H9 (cell line): ENCODE measurements around the gene SPEG. TPM values are rescaled to one million over a fixed set of nuclear protein-coding genes. Genes with fewer than 3 reads are reported as not detected.

Experiments used
- DNase-seq: peaks from one replicate; pipeline ENCODE4 v3.0.0-alpha.2; 2017
- H2AFZ ChIP-seq: one replicate; pipeline ENCODE4 v1.6.1; 2013; ENCODE audit warnings: mild to moderate bottlenecking, low read length, control low read depth, moderate library complexity
- H2AK5ac ChIP-seq: 2 replicates; pipeline ENCODE4 v1.6.1; 2013; ENCODE audit warnings: low read length, control low read depth, mixed read lengths; ENCODE audit not compliant: insufficient read length
- H2BK120ac ChIP-seq: one replicate; pipeline ENCODE4 v1.6.1; 2013; ENCODE audit warnings: low read depth, mild to moderate bottlenecking, low read length, control low read depth, inconsistent platforms; ENCODE audit not compliant: poor library complexity, severe bottlenecking
- H2BK12ac ChIP-seq: 2 replicates; pipeline ENCODE4 v1.6.1; 2013; ENCODE audit warnings: low read length, control low read depth, mixed read lengths, low read depth; ENCODE audit not compliant: insufficient read length
- H2BK15ac ChIP-seq: 2 replicates; pipeline ENCODE4 v1.6.1; 2013; ENCODE audit warnings: low read depth, low read length, control low read depth
- H2BK20ac ChIP-seq: one replicate; pipeline ENCODE4 v1.6.1; 2013; ENCODE audit warnings: low read depth, mild to moderate bottlenecking, low read length, control low read depth, inconsistent platforms; ENCODE audit not compliant: poor library complexity, severe bottlenecking
- H2BK5ac ChIP-seq: 2 replicates; pipeline ENCODE4 v1.6.1; 2013; ENCODE audit warnings: low read length, control low read depth, mixed read lengths; ENCODE audit not compliant: insufficient read length
- H3K14ac ChIP-seq: 2 replicates; pipeline ENCODE4 v1.6.1; 2013; ENCODE audit warnings: low read length, control low read depth; ENCODE audit not compliant: insufficient read depth
- H3K18ac ChIP-seq: 2 replicates; pipeline ENCODE4 v1.6.1; 2013; ENCODE audit warnings: low read depth, mild to moderate bottlenecking, mixed read lengths, low read length, control low read depth; ENCODE audit not compliant: insufficient read length
- H3K23ac ChIP-seq: 2 replicates; pipeline ENCODE4 v1.6.1; 2013; ENCODE audit warnings: low read length, control low read depth, mixed read lengths, low read depth; ENCODE audit not compliant: insufficient read length
- H3K23me2 ChIP-seq: 2 replicates; pipeline ENCODE4 v1.6.1; 2013; ENCODE audit warnings: low read depth, mild to moderate bottlenecking, mixed read lengths, low read length, control low read depth; ENCODE audit not compliant: insufficient read length, poor library complexity, severe bottlenecking
- H3K27ac ChIP-seq: 2 replicates; pipeline ENCODE4 v1.5.1; 2013; ENCODE audit warnings: low read length, control low read depth, mixed read lengths, low read depth; ENCODE audit not compliant: insufficient read length
- H3K27me3 ChIP-seq: 2 replicates; pipeline ENCODE4 v1.6.1; 2013; ENCODE audit warnings: low read length, control low read depth, inconsistent platforms; ENCODE audit not compliant: insufficient read depth
- H3K4ac ChIP-seq: 2 replicates; pipeline ENCODE4 v1.6.1; 2013; ENCODE audit warnings: low read depth, mild to moderate bottlenecking, control low read depth, inconsistent platforms, low read length, moderate library complexity
- H3K4me1 ChIP-seq: 2 replicates; pipeline ENCODE4 v1.6.1; 2013; ENCODE audit warnings: low read length, control low read depth, inconsistent platforms; ENCODE audit not compliant: insufficient read depth
- H3K4me2 ChIP-seq: 2 replicates; pipeline ENCODE4 v1.6.1; 2013; ENCODE audit warnings: low read length, control low read depth, mixed read lengths; ENCODE audit not compliant: insufficient read length, insufficient read depth
- H3K56ac ChIP-seq: 2 replicates; pipeline ENCODE4 v1.6.1; 2013; ENCODE audit warnings: low read depth, mild to moderate bottlenecking, mixed read lengths, low read length, control low read depth; ENCODE audit not compliant: insufficient read length
- H3K79me1 ChIP-seq: 2 replicates; pipeline ENCODE4 v1.6.1; 2013; ENCODE audit warnings: low read depth, mild to moderate bottlenecking, moderate library complexity, low read length, control low read depth, inconsistent platforms; ENCODE audit not compliant: insufficient read depth, poor library complexity, severe bottlenecking
- H3K79me2 ChIP-seq: 2 replicates; pipeline ENCODE4 v1.6.1; 2013; ENCODE audit warnings: low read length, control low read depth, inconsistent platforms; ENCODE audit not compliant: insufficient read depth
- H3K9ac ChIP-seq: 2 replicates; pipeline ENCODE4 v1.6.1; 2013; ENCODE audit warnings: low read length, control low read depth, mixed read lengths; ENCODE audit not compliant: insufficient read length; ENCODE audit errors: extremely low read depth
- H3K9me3 ChIP-seq: one replicate; pipeline ENCODE4 v1.6.1; 2013; ENCODE audit warnings: low read depth, low read length, inconsistent platforms; ENCODE audit not compliant: control insufficient read depth
- H3T11ph ChIP-seq: one replicate; pipeline ENCODE4 v1.6.1; 2013; ENCODE audit warnings: mild to moderate bottlenecking, low read length, control low read depth, inconsistent platforms
- H4K20me1 ChIP-seq: one replicate; pipeline ENCODE4 v1.6.1; 2013; ENCODE audit not compliant: control insufficient read depth, insufficient read length, insufficient read depth
- H4K5ac ChIP-seq: 2 replicates; pipeline ENCODE4 v1.6.1; 2013; ENCODE audit warnings: low read depth, mild to moderate bottlenecking, mixed read lengths, low read length, control low read depth; ENCODE audit not compliant: insufficient read length
- H4K8ac ChIP-seq: replicated peaks from 2 replicates; pipeline ENCODE4 v1.6.1; 2013; ENCODE audit warnings: low read length, control low read depth, mixed read lengths, low read depth; ENCODE audit not compliant: insufficient read length
- H4K91ac ChIP-seq: 2 replicates; pipeline ENCODE4 v1.6.1; 2013; ENCODE audit warnings: low read depth, mild to moderate bottlenecking, moderate library complexity, mixed read lengths, low read length, control low read depth; ENCODE audit not compliant: insufficient read length
- H3K27ac Mint-ChIP-seq, 3 experiments: 2 replicates in 2 of 3; 3 replicates in 1 of 3; pipeline ENCODE4 v1.8.0; 2020 to 2021; ENCODE audit warnings: mixed read lengths in 3 of 3, mild to moderate bottlenecking in 1 of 3, moderate library complexity in 1 of 3
- H3K27me3 Mint-ChIP-seq: 2 replicates; pipeline ENCODE4 v1.8.0; 2021; ENCODE audit warnings: low read depth, mild to moderate bottlenecking, moderate library complexity, mixed read lengths
- H3K36me3 Mint-ChIP-seq, 3 experiments: 2 replicates in 2 of 3; 3 replicates in 1 of 3; pipeline ENCODE4 v1.8.0; 2020 to 2021; ENCODE audit warnings: low read depth in 3 of 3, mixed read lengths in 3 of 3; ENCODE audit not compliant: insufficient read depth in 1 of 3
- H3K4me1 Mint-ChIP-seq, 2 experiments: 2 replicates each; pipeline ENCODE4 v1.8.0; 2020; ENCODE audit warnings: mixed read lengths in 2 of 2
- H3K4me3 Mint-ChIP-seq, 2 experiments: 2 replicates in 1 of 2; 3 replicates in 1 of 2; pipeline ENCODE4 v1.8.0; 2020 to 2021; ENCODE audit warnings: mild to moderate bottlenecking in 2 of 2, mixed read lengths in 2 of 2, moderate library complexity in 1 of 2
- H3K9me3 Mint-ChIP-seq, 2 experiments: 2 replicates in 1 of 2; 3 replicates in 1 of 2; pipeline ENCODE4 v1.8.0; 2020; ENCODE audit warnings: mild to moderate bottlenecking in 2 of 2, mixed read lengths in 2 of 2, moderate library complexity in 1 of 2
- CTCF ChIP-seq: fragments of 200-600 bp; sonication (generic); conservative IDR thresholded peaks from 3 replicates; pipeline ENCODE4 v1.8.0; 2021; ENCODE audit warnings: antibody characterized with exemption, mild to moderate bottlenecking
- WGBS: extraction: QIAGEN DNeasy Blood & Tissue Kit; methylation state at CpG from one replicate; pipeline ENCODE4 v1.1.7; 2013; ENCODE audit warnings: missing lambda C conversion rate, low lambda C conversion rate, mixed read lengths; ENCODE audit not compliant: insufficient read length; ENCODE audit errors: extremely low coverage; 5-methylcytosine and 5-hydroxymethylcytosine counted together
- total RNA-seq: library from RNA; stranded (reverse); gene quantifications from 2 replicates; pipeline ENCODE4 v1.2.1, GENCODE V29; 2021

The SPEG gene
- total RNA-seq, 1 experiment from 2014 or later: 23.7 TPM

- H3K4me2 ChIP-seq: no peak overlapping the region
- no peak overlapping the region for H3K18ac ChIP-seq
- Mint-ChIP-seq H3K4me3 (no peak overlapping the region), H3K9me3 (no peaks in the 10 kb centered on the region), H3K27me3 (peaks cover 53% of the 10 kb centered on the region), H3K27ac (no peak overlapping the region), H3K4me1 (peaks cover 36 to 49% of the 10 kb centered on the region in 2 experiments), H3K36me3 (no peaks in the 10 kb centered on the region)
- no peak overlapping the region for H2AFZ ChIP-seq
- no peaks in the 10 kb centered on the region for H3K79me1 ChIP-seq
- no peaks in the 10 kb centered on the region for H4K20me1 ChIP-seq
- no peak overlapping the region for H3K56ac ChIP-seq
- no peak overlapping the region for H2BK5ac ChIP-seq
- no peak overlapping the region for H3K14ac ChIP-seq
- DNase-seq: no peak
- H2BK15ac ChIP-seq: no peak overlapping the region
- no peak overlapping the region for H4K5ac ChIP-seq
- WGBS: no CpG with 5 or more reads among the region's 14 CpGs
- H3K4me1 ChIP-seq: peaks cover 2% of the 10 kb centered on the region
- no peak overlapping the region for H2BK120ac ChIP-seq
- no peak overlapping the region for H2AK5ac ChIP-seq
- no peak overlapping the region for H3K23ac ChIP-seq
- H2BK20ac ChIP-seq: no peak overlapping the region
- H4K91ac ChIP-seq: no peak overlapping the region
- H3K27ac ChIP-seq: no peak overlapping the region
- H3T11ph ChIP-seq: no peak overlapping the region
- H3K79me2 ChIP-seq: no peaks in the 10 kb centered on the region
- no peak overlapping the region for H4K8ac ChIP-seq
- H3K9me3 ChIP-seq: no peaks in the 10 kb centered on the region
- H3K27me3 ChIP-seq: peaks cover 19% of the 10 kb centered on the region; the same call in 1 of the 2 replicates
- no peak for TF ChIP-seq CTCF
- H2BK12ac ChIP-seq: no peak overlapping the region
- H3K4ac ChIP-seq: no peak overlapping the region
- H3K23me2 ChIP-seq: no peaks in the 10 kb centered on the region
- H3K9ac ChIP-seq: no peak overlapping the region
These were observed 54.2 kb downstream of the SPEG start for GRCh38 chr2:219488844-219489194.
